Activated T-cell treated with anti-CD3 and anti-CD28 coated beads for 1 hour (primary cell): Measurements from ENCODE around the gene KLF4.
A peak's percentile ranks its signal among the peaks of the same experiment; 100 is the strongest.
"Not testable (repeated sequence)": the region's sequence is repeated elsewhere in the genome, so short reads cannot be mapped to it uniquely, and the experiment has no call there.

ENCODE experiments used
- DNase-seq: peaks from one replicate; pipeline ENCODE4 v3.0.0-alpha.2; 2020; ENCODE audit warnings: low read depth

Gene KLF4

DNA sequence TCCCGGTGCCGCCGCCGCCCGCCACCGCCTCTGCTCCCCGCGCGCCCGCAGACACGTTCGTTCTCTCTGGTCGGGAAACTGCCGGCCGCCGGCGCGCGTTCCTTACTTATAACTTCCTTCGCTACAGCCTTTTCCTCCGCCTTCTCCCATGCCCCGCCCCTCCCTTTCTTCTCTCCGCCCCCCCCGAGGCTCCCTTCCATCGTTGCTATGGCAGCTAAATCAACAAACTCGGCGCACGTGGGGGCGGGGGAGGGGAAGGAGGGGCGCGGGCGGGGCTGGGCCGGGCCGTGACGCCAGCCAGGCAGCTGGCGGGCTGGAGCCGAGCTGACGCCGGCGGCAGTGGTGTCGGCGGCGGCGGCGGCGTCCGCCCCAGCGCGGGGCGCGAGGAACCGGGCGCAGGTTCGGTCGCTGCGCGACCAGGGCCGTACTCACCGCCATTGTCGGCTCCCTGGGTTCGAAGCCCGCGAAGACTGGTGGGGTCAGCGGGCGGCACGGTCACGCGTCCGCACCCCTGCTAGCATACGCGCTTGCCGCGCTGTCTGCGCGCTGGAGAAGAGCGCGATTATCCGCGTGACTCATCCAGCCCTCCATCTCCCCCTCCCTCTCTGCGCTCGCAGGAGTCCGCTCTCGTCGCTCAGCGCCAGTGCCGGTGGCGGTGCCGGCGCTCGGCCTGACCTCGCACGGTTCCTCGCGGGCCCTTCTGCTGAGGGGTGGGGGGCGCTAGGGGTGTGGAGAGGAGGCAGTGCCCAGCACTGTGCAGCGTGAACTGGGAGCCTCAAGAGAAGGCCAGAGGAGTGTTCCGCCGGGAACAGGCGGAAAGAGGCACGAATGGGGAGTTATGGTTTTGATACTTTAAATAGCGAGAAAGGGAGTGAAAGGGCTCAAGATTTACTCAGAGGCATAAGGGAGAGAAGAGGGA lies at the start of gene KLF4:
Gene KLF4 (minus strand): TSS at position 83 of the 919 bp plus-strand sequence. CDS start 597 bp downstream, outside the sequence.
- peak; percentile 30 for DNase-seq

DNA sequence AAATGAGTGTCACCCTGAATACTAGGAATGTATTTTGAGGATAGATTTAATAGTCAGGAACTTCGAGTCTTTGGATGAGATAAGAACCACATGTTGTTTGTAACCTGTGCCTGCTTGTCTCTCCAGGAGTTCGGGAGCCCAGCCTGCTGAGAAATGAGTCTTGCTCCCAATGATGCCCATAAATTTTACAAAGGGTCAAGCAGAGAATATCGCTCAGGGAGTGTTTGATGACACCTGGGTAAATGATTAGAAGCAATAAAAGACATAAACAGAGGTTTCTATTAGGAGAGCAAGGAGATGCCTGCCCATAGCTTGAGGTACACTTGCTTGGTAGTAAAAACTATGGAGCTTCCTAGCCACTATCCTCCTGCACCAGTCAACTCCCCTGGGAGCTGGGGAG lies 46.9 kb upstream of the KLF4 start:
- no peak for DNase-seq

DNA sequence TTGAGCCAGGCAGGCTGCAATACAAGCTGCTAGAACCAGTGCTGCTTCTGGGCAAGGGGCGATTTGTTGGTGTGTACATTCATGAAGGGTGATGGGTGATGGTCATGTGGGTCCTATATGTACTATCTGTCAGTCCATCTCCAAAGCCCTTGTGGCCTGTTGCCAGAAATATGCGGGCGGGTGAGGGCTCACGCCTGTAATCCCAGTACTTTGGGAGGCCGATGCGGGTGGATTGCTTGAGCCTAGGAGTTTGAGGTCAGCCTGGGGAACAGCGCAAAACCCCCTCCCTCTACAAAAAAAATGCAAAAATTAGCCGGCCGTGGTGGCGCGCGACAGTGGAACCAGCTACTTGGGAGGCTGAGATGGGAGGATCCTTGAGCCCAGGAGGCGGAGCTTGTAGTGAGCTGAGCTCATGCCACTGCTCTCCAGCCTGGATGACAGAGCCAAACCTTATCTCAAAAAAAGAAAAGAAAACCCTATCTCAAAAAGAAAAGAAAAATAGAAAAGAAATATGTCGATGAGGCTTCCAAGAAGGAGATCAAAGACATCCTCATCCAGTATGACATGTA lies 45.0 kb upstream of the KLF4 start:
- DNase-seq: no peak

DNA sequence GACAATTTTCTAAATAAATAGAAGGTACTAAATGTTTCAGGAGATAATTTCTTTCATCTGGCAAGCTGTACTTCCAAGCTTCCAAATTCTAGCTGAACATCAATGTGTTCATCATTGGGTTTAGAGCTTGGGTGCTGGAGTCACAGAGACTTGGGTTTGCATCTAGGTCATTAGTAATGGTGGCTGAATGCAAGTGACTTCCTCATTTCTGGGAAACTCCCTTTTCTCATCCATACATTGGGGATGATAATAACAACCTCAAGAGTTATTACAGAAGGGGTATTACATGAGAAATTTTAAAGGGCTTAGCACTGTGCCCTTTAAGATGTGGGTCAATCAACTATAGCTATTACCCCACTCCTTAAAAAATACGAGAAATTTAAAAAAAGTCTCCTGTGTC lies 41.1 kb upstream of the KLF4 start:
- DNase-seq: no peak

DNA sequence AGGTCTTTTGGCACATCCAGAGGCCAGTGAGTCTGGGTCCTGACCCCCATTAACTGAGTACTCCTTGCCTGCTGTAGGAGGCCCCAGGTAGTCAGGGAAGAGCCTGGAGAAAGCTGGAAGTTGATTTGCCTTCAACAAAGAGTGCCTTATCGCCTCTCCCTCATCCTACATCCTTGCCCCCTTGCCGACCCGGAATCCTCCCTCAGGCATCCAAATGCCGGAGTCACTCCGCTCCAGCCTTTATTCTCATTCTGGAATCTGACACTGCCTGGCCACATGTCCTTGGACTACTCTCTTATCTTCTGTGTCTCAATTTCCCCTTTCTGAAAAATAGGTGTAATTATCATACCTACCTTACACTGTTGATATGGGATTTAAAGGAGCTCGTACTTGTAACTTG lies 39.1 kb upstream of the KLF4 start:
- no peak for DNase-seq

DNA sequence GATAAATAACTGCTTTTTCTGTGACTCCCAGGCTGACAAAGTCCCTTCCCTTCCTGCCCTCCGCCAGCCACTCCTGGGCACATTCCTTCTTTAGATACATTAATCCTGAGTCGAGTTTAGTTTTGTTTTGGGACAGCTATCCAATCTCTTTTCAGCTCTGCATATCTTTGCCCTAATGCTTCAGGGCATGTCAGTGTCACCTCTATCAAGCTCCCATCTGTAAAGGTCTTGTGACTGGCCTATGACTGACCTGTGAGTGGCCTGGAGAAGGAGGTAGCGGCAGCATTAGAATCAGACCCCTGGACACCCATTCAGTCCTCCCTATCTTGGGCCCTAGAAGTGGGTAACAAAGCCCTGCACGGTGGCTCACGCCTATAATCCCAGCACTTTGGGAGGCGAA lies 34.0 kb upstream of the KLF4 start:
- DNase-seq: no peak

DNA sequence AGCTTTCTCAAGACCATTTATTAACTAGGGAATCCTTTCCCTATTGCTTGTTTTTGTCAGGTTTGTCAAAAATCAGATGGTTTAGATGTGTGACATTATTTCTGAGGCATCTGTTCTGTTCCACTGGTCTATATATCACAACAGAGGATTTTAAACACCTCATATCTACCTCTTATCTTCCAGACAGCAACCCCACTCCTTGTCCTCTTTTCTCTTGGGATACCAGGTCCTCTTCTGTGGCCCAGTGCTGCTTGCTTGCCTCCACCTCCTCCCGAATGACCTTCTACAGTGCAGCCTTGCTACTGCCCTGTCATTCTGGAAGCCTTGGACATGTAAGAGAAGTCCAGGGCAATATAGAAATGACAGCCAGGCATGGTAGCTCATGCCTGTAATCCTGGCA lies 30.6 kb upstream of the KLF4 start:
- DNase-seq: no peak

DNA sequence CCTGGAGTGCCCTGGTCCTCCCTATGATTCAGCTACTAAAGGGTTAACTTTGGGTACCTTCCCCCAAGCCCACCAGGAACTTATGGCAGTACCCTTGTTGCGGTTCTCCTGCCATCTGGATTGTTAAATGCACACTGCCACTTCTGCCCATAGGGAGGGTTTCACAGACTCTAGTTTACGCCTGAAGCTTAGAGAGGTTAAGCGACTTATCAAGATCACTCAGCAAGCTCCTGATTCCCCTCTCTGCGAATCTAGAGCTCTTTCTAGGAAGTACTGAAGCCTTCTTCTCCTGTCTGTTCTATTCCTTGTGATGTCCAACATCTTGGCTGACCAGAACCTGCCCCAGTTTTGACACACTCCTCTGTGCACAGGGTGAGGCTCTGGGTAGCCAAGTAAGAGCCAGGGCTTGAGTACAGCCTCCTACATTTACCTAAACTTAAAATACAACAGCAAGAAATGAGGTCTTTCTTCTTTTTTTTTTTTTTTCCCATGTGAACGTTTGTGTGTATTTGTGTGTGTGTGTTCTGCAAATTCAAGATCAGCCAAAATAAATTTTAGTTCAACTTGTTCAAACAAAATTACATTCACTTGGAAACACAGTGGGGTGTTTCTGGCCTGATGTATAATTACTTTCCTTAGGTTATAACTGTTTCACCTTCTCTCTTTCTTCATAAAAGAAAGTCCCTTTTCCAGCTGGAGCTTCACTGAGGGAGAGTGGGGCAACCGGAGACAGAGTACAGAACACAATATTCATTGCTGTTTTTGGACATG lies 28.7 kb upstream of the KLF4 start:
- no peak for DNase-seq

DNA sequence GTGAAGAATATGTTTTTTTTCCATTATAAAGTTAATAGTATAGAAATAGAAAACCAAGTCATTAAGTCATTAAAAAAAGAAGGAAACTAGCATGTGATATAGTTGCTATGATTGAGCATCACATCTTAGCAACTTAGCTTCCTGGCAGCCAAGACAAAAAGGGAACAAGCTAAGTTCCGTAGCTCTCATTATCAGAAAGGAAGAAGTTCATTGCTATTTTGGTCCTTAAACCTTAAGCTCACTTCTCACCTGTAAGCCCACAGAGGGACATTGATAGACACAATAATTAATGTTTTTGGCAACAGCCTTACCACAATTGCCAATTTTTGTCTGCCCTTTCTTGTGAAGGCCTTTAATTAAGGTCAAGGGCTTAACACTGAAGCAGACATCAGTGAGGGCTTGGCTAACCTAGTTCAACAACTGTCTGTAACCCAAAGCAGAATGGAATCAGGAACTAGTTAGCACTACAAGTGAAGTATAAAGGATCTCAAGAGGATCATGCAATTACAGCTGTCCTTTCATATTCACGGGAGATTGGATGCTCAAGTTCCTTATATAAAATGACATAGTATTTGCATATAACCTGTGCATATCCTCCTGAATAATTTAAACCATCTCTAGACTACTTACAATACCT lies 24.0 kb upstream of the KLF4 start:
- DNase-seq: no peak

DNA sequence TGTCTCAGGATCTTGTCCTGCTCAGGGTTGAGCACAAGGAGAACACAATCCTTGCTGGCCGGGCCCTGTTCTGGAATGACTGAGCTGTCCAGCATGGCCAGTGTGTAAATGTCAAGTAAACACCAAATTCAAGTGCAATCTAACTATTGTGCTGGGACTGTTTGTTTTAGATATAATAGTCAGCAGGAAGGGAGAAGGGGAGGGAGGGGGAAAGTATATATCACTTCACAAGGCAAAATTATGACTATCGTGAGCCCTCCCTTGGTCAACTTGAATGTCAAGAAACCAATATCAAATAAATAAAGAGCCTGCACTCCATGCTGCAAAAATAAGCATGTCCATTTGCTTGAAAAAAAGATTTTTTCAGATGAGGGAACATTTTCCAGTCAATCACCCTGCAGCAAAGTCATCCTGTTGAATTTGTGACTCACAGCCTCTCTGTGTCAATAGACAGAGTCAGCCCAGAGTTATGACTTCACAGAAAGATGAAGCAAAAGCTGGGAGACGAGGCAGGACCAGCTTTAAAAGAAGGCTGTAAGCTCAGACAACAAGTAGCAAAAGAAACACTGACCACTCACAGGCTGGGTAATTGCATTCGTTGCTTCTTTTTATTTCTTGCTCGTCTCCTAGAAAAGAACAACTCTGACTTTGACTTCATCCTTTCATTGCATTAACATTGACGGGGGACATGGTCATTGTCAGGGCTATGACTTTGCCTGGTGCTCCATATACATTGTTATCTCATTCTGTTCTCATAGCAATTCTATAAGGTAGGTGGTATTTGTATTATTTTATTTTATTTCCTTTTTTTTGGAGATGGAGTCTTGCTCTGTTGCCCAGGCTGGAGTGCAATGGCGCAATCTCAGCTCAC lies 15.3 kb upstream of the KLF4 start:
- DNase-seq: no peak

DNA sequence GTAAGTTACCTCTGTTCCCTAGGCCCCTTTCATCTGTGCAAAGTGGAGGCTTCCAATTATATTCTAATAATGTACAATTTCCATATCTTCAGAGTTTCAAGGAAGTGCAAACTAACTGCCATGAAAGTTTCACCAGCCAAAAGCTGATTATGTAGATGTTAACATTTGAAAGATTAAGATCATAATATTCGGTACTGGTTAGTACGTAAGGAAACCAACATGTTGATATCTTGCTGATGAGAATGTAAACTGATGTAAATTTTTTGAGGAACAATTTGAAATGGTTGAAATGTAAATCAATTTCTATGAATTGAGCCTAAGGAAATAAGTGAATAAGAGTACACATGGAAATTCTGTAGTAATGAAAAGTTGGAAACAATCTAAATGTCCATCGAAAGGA lies 12.9 kb upstream of the KLF4 start:
- DNase-seq: no peak

DNA sequence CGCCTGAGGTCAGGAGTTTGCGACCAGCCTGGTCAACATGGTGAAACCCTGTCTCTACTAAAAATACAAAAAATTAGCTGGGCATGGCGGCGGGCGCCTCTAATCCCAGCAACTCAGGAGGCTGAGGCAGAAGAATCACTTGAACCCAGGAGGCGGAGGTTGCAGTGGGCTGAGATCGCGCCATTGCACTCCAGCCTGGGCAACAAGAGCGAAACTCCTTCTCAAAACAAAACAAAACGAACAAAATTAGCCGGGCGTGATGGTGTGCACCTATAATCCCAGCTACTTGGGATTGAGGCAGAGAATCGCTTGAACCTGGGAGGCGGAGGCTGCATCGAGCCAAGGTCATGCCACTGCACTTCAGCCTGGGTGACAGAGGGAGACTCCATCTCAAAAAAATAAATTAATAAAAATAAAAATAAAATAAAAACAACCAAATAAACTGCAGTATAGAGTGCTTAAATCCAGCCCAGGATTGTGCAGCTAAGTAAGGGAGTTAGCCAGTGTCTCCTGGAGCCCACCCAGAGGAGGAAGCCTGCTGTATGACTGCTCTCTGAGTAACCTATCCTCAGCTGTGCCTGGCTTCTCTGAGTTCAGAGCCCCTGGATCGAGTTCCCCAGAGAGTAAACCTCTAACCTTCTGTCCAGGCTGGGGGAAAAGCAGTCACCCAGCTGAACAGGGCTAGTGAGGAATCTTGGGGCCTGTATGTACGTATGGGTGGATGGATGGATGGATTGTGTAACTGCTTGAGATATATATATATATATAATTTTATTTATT lies 11.0 kb upstream of the KLF4 start:
- not testable (repeated sequence) for DNase-seq

DNA sequence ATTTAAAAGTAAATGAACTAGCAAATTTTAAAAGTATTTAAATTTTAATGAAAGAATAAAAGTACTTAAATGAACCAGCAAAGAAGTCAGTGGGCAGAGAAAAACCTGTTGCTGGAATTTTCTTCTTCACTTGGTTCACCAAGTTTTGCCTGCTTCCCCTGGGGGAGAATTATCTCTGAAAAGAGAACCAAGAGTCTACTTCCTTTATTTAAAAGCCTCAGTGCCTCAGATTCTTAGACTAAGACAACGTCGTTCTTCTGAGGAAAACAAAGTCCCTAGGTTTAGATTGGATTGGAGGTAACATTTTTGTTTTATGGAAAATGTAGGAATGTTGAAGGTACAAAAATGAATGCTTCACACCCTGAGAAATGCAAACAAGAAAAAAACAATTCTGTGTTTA lies 7.4 kb upstream of the KLF4 start:
- no peak for DNase-seq

DNA sequence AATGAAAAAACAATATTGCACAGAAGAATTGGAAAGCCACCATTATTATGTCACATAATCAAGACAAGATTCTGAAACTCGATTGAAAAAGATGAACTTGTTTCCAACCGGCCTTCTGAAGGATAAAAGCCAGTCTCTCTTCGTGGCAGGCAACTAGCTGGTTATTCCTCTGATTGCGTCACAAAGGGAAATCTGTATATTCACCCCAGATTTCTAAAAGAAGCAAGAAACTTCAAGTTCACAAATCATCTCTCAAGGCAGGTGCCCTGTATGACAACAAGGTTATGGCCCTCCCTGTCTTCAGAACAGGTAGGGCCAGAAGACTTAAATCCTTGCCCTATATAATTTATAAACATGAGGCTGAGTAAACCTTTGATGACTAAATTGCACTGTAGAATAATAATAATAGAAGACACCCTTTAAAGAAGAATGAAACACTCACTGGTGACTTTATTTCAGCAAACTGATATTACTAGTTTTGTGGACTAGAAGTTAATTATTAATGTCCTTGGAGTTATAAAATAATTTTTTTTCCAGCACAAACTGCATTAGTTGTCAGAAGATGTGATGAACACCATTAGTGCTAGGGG lies 2.9 kb upstream of the KLF4 start:
- DNase-seq: no peak

DNA sequence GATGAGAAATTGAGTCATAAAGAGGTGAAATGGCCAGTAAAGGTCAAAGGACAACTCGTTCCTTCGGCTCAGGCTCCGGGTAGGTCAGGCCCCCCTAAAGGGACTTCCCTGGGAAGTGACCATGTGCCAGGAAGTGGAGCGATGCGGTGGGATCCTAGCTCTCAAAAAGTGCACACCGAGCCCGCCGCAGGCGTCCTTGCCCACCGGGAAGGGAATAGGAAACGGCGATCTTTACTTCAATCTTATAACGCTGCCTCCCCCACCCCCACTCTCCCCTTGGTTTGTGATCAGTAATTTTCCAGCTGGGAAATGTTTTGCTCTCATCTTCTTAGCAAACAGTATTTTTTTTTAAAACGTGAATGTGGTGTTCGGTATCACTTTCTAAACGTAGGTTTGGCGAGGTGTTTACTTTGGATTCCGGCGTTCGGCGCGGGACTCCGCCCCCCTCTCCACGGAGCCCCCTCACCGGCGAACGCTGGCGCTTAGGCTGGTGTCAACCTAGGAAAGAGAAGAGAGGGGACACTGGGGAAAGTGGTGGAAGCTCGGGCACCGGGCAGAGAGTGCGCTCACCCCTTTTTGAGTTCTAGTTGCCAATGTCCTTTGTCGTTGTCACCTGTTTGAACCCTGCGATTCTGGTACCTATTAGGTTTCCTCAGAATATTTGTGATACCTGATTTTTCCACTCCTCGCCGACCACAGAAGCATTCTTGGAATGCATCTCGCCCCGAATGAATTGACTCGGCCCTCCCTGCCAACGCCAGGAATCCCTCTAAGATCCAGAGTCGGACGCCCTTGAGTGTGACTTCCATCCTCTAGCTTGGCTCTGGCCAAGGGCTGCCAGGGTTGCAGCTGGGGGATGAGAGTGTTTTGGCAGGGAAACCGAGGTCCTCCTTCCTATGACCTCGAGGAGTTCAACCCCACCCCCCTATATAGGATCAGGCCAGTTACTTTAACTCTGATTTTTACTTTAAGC lies 1.8 kb upstream of the KLF4 start:
- no peak for DNase-seq

DNA sequence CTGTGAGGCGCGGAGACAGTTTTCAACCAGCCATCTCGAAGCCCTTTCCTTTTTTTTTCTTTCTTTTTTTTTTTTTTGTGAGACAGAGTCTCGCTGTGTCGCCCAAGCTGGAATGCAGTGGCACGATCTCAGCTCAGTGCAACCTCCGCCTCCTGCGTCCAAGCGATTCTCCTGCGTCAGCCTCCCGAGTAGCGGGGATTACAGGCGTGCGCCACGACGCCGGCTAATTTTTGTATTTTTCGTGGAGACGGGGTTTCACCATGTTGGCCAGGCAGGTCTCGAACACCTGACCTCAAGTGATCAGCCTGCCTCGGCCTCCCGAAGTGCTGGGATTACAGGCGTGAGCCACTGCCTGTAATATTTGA lies 1.0 kb upstream of the KLF4 start:
- not testable (repeated sequence) for DNase-seq

DNA sequence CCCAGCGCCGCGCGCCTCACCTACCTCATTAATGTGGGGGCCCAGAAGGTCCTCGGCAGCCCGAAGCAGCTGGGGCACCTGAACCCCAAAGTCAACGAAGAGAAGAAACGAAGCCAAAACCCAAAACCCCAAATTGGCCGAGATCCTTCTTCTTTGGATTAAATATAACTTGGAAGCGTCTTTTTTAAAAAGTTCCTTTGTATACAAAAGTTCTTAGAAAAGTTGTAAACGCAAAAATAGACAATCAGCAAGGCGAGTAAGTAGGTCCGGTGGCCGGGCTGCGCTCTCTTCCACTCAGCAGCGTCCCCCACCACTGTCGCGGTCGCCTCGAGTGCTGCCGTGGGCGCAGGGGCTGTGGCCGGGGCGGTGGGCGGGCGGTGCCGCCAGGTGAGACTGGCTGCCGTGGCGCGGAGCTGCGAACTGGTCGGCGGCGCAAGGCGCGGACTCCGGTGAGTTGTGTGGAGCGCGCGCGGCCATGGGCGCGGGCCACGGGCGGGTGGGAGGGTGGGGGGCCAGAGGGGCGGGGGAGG lies 360 bp downstream of the KLF4 start:
- DNase-seq: no peak

DNA sequence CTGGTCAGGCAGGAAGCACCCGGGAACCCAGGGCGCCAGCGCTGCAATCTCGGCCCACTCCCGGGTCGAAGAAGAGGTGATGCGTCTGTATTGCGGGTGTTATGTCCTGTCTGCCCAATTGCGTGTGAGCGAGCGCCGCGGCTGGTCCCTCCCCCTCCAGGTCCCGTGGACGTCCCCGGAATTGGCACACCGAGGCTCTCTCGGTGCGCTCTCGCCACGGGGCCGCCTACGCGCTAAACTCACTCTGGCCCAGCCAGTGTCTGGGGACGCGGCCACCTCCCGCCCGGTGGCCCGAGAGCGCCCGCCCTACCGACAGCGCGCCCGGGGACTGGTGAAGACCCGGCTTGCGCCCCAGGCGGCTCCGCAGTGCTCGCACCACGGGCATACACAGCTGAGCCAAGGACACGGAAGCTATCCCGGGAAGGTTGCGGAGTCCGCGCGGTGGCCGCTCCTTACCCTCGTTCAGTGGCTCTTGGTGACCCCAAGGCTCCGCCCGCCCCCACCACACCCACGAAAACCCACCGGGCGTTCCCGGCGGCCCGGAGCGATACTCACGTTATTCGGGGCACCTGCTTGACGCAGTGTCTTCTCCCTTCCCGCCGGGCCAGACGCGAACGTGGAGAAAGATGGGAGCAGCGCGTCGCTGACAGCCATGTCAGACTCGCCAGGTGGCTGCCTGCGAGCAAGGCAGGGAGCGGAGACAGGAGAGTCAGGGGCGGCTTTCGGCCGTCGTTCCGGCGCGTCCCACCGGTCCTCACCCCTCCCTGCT lies 1.0 kb downstream of the KLF4 start:
- no peak for DNase-seq
